K562 (cell line): ENCODE data around the gene CEMIP2. TPM values are rescaled to one million over a fixed set of nuclear protein-coding genes. Genes with fewer than 3 reads are reported as not detected.

ENCODE experiments used
- ATAC-seq: fragments of 200-7000 bp; cut with Tn5 transposase; 3 replicates; pipeline ENCODE4 v1.9.1; 2020; ENCODE audit warnings: moderate library complexity
- BruUV-seq: library from RNA; stranded (reverse); fragments of 400-500 nt; replicated peaks from 2 replicates; lab custom pipeline; 2021; lab: Mats Ljungman, UMichigan
- CTCF ChIA-PET: fragments of 300-600 bp; formaldehyde crosslinking; extraction: SDS; loops from one replicate; lab custom pipeline; 2021; ENCODE audit warnings: low intra/inter-chr PET ratio; lab: Yijun Ruan, JAX
- POLR2A ChIA-PET: fragments of 300-600, 350-650 bp; sonication (Branson Sonifier 250); formaldehyde crosslinking; extraction: SDS; loops from one replicate; lab custom pipeline; 2021; ENCODE audit warnings: antibody characterized with exemption, inconsistent platforms; lab: Yijun Ruan, JAX
- DNase-seq, 4 experiments: peaks; one replicate each; pipeline versions ENCODE4 v3.0.0 to v3.0.0-alpha.2; 2011 to 2018; ENCODE audit warnings: low spot score in 3 of 4, mixed read lengths in 3 of 4; ENCODE audit errors: extremely low read depth in 1 of 4
- FAIRE-seq: peaks from 2 replicates; lab custom pipeline; 2011; peaks lifted over from hg19 to GRCh38; lab: Jason Lieb, UNC
- H2AFZ ChIP-seq: 2 replicates; pipeline ENCODE4 v1.6.0; 2011; ENCODE audit warnings: low read depth, low read length, control low read depth, inconsistent platforms
- H3K27ac ChIP-seq: fragments of 200-600 bp; 3 replicates; pipeline ENCODE4 v1.8.0; 2011; ENCODE audit warnings: low read depth, mild to moderate bottlenecking, control low read depth, inconsistent platforms, low read length, moderate library complexity, mixed read lengths; ENCODE audit errors: extremely low read depth
- H3K27me3 ChIP-seq, 2 experiments: fragments of 300-600 bp in 1 of 2; 2 replicates in 1 of 2; 3 replicates in 1 of 2; pipeline versions ENCODE4 v1.6.0 to v1.8.0; 2011; ENCODE audit warnings: inconsistent platforms in 2 of 2, low read length in 2 of 2, mild to moderate bottlenecking in 1 of 2, mixed read lengths in 1 of 2, moderate library complexity in 1 of 2; ENCODE audit not compliant: control insufficient read depth in 2 of 2, insufficient read depth in 2 of 2
- H3K36me3 ChIP-seq: fragments of 300-600 bp; 3 replicates; pipeline ENCODE4 v1.8.0; 2011; ENCODE audit warnings: mild to moderate bottlenecking, low read length, inconsistent platforms; ENCODE audit not compliant: control insufficient read depth, insufficient read depth
- H3K4me1 ChIP-seq, 2 experiments: fragments of 200-600 bp in 1 of 2; replicated peaks in 1 of 2; 2 replicates in 1 of 2; 3 replicates in 1 of 2; pipeline versions ENCODE4 v1.5.1 to v1.8.0; 2011; ENCODE audit warnings: inconsistent platforms in 2 of 2, low read length in 2 of 2, mild to moderate bottlenecking in 1 of 2, mixed read lengths in 1 of 2, moderate library complexity in 1 of 2; ENCODE audit not compliant: control insufficient read depth in 2 of 2, insufficient read depth in 2 of 2
- H3K4me2 ChIP-seq: 2 replicates; pipeline ENCODE4 v1.6.1; 2011; ENCODE audit warnings: low read length, control low read depth, inconsistent platforms, mixed read lengths; ENCODE audit not compliant: insufficient read depth
- H3K4me3 ChIP-seq: fragments of 200-600 bp; sonication (generic), shearing (Covaris generic); 2 replicates; pipeline ENCODE4 v1.5.1; 2016; ENCODE audit warnings: control low read depth, inconsistent platforms
- H3K79me2 ChIP-seq: fragments of 200-600 bp; 3 replicates; pipeline ENCODE4 v1.8.0; 2011; ENCODE audit warnings: low read length, inconsistent platforms; ENCODE audit not compliant: control insufficient read depth, insufficient read depth
- H3K9ac ChIP-seq, 2 experiments: 2 replicates each; pipeline versions ENCODE4 v1.6.0 to v1.6.1; 2011; ENCODE audit warnings: low read depth in 2 of 2, low read length in 2 of 2, control low read depth in 1 of 2, inconsistent platforms in 1 of 2, mild to moderate bottlenecking in 1 of 2, mixed read lengths in 1 of 2; ENCODE audit not compliant: insufficient read depth in 1 of 2
- H3K9me1 ChIP-seq: one replicate; pipeline ENCODE4 v1.6.0; 2011; ENCODE audit warnings: inconsistent platforms, mild to moderate bottlenecking, low read length, moderate library complexity; ENCODE audit not compliant: control insufficient read depth, insufficient read depth
- H3K9me3 ChIP-seq: replicated peaks from 2 replicates; pipeline ENCODE4 v1.5.1; 2011; ENCODE audit warnings: low read depth, low read length, inconsistent platforms; ENCODE audit not compliant: control insufficient read depth, insufficient read depth
- H4K20me1 ChIP-seq: replicated peaks from 2 replicates; pipeline ENCODE4 v1.6.1; 2011; ENCODE audit warnings: low read length, inconsistent platforms, mixed read lengths; ENCODE audit not compliant: control insufficient read depth, insufficient read depth
- GTF2E2 ChIP-seq: fragments of 200-800 bp; sonication (Bioruptor generic); IDR thresholded peaks from 2 replicates; pipeline ENCODE4 v1.6.1; 2016; ENCODE audit warnings: missing genetic modification characterization, missing compliant biosample characterization
- KDM5B ChIP-seq: fragments of 200-600 bp; sonication (generic); IDR thresholded peaks from 2 replicates; pipeline ENCODE4 v1.6.1; 2012; ENCODE audit warnings: low read depth, mild to moderate bottlenecking, moderate library complexity, low read length, control low read depth, inconsistent platforms; ENCODE audit not compliant: insufficient replicate concordance
- RBM17 ChIP-seq: fragments of 200-400 bp; formaldehyde crosslinking; IDR thresholded peaks from 2 replicates; pipeline ENCODE4 v1.6.1; 2017; ENCODE audit warnings: low read depth, mild to moderate bottlenecking, low read length, borderline replicate concordance
- WGBS: fragments of 100-300 bp; shearing (Covaris generic); methylation state at CpG from one replicate; pipeline ENCODE4 v1.1.6; 2016; ENCODE audit warnings: low coverage, mixed read lengths; ENCODE audit not compliant: insufficient coverage; ENCODE audit errors: missing lambda C conversion rate; 5-methylcytosine and 5-hydroxymethylcytosine counted together
- in situ Hi-C: fragments of 300-500 bp; cut with MboI; formaldehyde crosslinking; loops from 4 replicates; pipeline ENCODE4 v1.15.0; 2018; ENCODE audit warnings: inconsistent platforms, mixed read lengths
- intact Hi-C: fragments of 100-400 bp; cut with micrococcal nuclease; formaldehyde crosslinking; loops from 2 replicates; pipeline ENCODE4 v1.14.2; 2022
- polyA plus RNA-seq, 8 experiments: library from polyadenylated mRNA; depleted of rRNA in 4 of 8; stranded (reverse) in 5 of 8; unstranded in 3 of 8; fragments of >200 nt; fragmentation: Nextera tagmentation in 2 of 8; fragmentation: Illumina TruSeq in 1 of 8; extraction: Ambion mirVana in 2 of 8; extraction: Trizol in 1 of 8; gene quantifications; 2 replicates each; pipeline versions ENCODE4 v1.2.1 to v1.2.3, GENCODE V29; 2011 to 2014; ENCODE audit warnings: inconsistent platforms in 1 of 8, missing spikeins in 1 of 8
- total RNA-seq, 7 experiments: library from RNA; depleted of rRNA in 6 of 7; stranded (reverse); fragments of >200 nt in 6 of 7; fragmentation: Illumina TruSeq in 2 of 7; extraction: Trizol in 2 of 7; gene quantifications; 2 replicates each; pipeline versions ENCODE4 v1.2.1 to v1.2.3, GENCODE V29; 2011 to 2021; ENCODE audit warnings: low replicate concordance in 1 of 7
- TF ChIP-seq, protein P1 (sequence below): sonication (generic); formaldehyde crosslinking; IDR thresholded peaks from 2 replicates; pipeline ENCODE4 v1.8.1; 2023; ENCODE audit warnings: mild to moderate bottlenecking, missing genetic modification reagents

CEMIP2 gene
- total and polyA plus RNA-seq, 9 of the 15 experiments (the other 6 are each of a cell fraction or from before 2014, with no cell fraction given) = 5.4 to 29.9 (median 14.2) TPM

DNA sequence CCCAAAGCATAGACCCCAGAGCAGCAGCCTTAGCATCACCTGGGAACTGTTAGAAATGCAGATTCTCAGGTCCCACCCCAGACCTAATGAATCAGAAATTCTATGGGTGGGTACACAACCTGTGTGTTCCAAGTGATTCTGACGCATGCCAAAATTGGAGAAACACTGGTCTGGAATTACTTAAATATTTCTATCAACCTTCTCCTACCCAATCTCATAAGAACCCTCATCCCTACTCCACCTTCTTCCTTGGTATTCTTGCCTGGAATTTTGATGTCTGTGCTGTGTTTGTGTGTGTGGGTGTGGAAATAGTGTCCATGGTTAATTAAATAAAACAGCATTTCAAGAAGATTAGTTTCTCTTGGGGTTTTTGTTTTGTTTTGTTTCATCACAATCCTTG is 111.8 kb downstream of the CEMIP2 start (continued):
- TF ChIP-seq RBM17 (no peak), GTF2E2 (no peak)
- TF ChIP-seq, protein P1, sequence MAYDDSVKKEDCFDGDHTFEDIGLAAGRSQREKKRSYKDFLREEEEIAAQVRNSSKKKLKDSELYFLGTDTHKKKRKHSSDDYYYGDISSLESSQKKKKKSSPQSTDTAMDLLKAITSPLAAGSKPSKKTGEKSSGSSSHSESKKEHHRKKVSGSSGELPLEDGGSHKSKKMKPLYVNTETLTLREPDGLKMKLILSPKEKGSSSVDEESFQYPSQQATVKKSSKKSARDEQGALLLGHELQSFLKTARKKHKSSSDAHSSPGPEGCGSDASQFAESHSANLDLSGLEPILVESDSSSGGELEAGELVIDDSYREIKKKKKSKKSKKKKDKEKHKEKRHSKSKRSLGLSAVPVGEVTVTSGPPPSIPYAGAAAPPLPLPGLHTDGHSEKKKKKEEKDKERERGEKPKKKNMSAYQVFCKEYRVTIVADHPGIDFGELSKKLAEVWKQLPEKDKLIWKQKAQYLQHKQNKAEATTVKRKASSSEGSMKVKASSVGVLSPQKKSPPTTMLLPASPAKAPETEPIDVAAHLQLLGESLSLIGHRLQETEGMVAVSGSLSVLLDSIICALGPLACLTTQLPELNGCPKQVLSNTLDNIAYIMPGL (CRISPR knock-in tag) = no peak

DNA sequence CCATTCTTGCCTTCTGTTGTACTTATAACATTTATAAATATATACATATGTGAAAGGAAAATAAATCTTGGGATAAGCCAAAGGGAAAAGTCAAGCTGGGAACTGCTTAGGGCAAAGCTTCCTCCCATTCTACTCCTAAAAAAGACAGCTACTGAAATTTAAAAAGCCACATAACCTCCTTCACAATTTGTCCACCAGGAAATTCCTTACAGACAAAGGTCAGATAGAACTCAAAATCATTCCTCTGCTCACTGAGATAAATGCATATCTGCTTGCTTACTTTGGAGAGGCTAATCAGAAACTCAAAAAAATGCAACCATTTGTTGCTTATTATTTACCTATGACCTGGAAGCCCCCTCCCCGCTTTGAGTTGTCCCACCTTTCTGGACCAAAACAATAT is 112.5 kb downstream of the CEMIP2 start:
- no peaks in the 10 kb centered on the region for H3K79me2 ChIP-seq
- no peaks in the 10 kb centered on the region for H4K20me1 ChIP-seq
- H3K4me1 ChIP-seq = no peaks in the 10 kb centered on the region
- CTCF ChIA-PET = no interaction called here
- WGBS = 10% methylated on average over 1 of the region's 1 CpG
- H2AFZ ChIP-seq = no peak overlapping the region
- H3K27ac ChIP-seq = no peak overlapping the region
- TF ChIP-seq KDM5B = no peak
- TF ChIP-seq, all 486 proteins: peak for 0
- Histone ChIP-seq H3K4me2 (no peak overlapping the region), H3K9me1 (no peaks in the 10 kb centered on the region), H3K36me3 (no peaks in the 10 kb centered on the region), H3K27me3 (no peaks in the 10 kb centered on the region), H3K9me3 (no peaks in the 10 kb centered on the region), H3K9ac (no peak overlapping the region), H3K4me3 (no peak overlapping the region)
- POLR2A ChIA-PET = interaction anchor here (1.5 kb wide), 1 partner anchor 8 kb away, joined by 4 read pairs; no protein-coding TSS in a partner anchor
- intact Hi-C loops (no loop called here), in situ Hi-C loops (no loop called here)
- DNase-seq = no peak
- no TSS peak for BruUV-seq
- no peak for ATAC-seq
- FAIRE-seq = no peak
